HCT116 (cell line): ENCODE results near the gene PBLD.

Experiments used
- CTCF ChIP-seq, 3 experiments: fragments of 200-600 bp in 1 of 3; sonication (generic) in 1 of 3; IDR thresholded peaks in 2 of 3; conservative IDR thresholded peaks in 1 of 3; 2 replicates each; pipeline ENCODE4 v1.5.1; 2012 to 2017; ENCODE audit warnings: low read depth in 2 of 3, low read length in 2 of 3, antibody characterized with exemption in 1 of 3, borderline replicate concordance in 1 of 3, control low read depth in 1 of 3, mild to moderate bottlenecking in 1 of 3, mixed read lengths in 1 of 3, mixed run types in 1 of 3, moderate library complexity in 1 of 3; ENCODE audit not compliant: insufficient read depth in 1 of 3
- EZH2 ChIP-seq: fragments of 200-600 bp; sonication (generic); IDR thresholded peaks from 2 replicates; pipeline ENCODE4 v1.6.1; 2017; ENCODE audit warnings: antibody characterized with exemption, mixed run types
- MAX ChIP-seq: IDR thresholded peaks from 2 replicates; pipeline ENCODE4 v1.6.1; 2012
- POLR2A ChIP-seq: IDR thresholded peaks from 2 replicates; pipeline ENCODE4 v1.7.0; 2011; ENCODE audit warnings: borderline replicate concordance; ENCODE audit not compliant: insufficient read depth, insufficient read length; ENCODE audit errors: extremely low read depth
- TF ChIP-seq, protein P1 (sequence below): IDR thresholded peaks from 2 replicates; pipeline ENCODE4 v1.6.1; 2012; ENCODE audit warnings: low read depth

GRCh38 chr10:68303849-68304412 lies 28.8 kb downstream of the PBLD start:
- no peak for TF ChIP-seq CTCF (IDR thresholded peaks at IDR 0.05 in 2 of 3, conservative IDR thresholded peaks at IDR 0.05 in 1 of 3; ENCODE audit: borderline replicate concordance in 1 of 3, insufficient read depth in 1 of 3, low read depth in 2 of 3, low read length in 2 of 3)
- no peak for TF ChIP-seq POLR2A
- no peak for TF ChIP-seq MAX
- no peak for TF ChIP-seq EZH2
- TF ChIP-seq, protein P1, sequence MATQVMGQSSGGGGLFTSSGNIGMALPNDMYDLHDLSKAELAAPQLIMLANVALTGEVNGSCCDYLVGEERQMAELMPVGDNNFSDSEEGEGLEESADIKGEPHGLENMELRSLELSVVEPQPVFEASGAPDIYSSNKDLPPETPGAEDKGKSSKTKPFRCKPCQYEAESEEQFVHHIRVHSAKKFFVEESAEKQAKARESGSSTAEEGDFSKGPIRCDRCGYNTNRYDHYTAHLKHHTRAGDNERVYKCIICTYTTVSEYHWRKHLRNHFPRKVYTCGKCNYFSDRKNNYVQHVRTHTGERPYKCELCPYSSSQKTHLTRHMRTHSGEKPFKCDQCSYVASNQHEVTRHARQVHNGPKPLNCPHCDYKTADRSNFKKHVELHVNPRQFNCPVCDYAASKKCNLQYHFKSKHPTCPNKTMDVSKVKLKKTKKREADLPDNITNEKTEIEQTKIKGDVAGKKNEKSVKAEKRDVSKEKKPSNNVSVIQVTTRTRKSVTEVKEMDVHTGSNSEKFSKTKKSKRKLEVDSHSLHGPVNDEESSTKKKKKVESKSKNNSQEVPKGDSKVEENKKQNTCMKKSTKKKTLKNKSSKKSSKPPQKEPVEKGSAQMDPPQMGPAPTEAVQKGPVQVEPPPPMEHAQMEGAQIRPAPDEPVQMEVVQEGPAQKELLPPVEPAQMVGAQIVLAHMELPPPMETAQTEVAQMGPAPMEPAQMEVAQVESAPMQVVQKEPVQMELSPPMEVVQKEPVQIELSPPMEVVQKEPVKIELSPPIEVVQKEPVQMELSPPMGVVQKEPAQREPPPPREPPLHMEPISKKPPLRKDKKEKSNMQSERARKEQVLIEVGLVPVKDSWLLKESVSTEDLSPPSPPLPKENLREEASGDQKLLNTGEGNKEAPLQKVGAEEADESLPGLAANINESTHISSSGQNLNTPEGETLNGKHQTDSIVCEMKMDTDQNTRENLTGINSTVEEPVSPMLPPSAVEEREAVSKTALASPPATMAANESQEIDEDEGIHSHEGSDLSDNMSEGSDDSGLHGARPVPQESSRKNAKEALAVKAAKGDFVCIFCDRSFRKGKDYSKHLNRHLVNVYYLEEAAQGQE = no peak
